Measurements from ENCODE around the gene SLC6A18. TPM values are rescaled to one million over a fixed set of nuclear protein-coding genes. Genes with fewer than 3 reads are reported as not detected.
A peak's percentile ranks its signal among the peaks of the same experiment; 100 is the strongest.

Gene SLC6A18
- total and polyA plus RNA-seq, 2 experiments from 2014 or later, result not detected

DNA sequence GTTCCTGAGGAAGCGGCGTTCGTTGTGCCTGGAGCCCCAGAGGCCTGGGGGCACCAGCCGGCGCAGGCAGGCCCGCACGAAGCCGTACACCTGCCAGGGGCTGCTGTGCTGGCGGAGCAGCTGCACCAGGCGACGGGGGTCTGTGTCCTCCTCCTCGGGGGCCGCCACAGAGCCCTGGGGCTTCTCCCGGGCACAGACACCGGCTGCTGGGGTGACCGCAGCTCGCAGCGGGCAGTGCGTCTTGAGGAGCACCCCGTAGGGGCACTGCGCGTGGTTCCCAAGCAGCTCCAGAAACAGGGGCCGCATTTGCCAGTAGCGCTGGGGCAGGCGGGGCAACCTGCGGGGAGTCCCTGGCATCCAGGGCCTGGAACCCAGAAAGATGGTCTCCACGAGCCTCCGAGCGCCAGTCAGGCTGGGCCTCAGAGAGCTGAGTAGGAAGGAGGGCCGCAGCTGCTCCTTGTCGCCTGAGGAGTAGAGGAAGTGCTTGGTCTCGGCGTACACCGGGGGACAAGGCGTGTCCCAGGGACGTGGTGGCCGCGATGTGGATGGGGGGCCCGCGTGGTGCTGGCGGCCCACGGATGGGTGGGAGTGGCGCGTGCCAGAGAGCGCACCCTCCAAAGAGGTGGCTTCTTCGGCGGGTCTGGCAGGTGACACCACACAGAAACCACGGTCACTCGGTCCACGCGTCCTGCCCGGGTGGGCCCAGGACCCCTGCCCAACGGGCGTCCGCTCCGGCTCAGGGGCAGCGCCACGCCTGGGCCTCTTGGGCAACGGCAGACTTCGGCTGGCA lies 68.4 kb downstream of the SLC6A18 start:
- Histone ChIP-seq H3K4me3 (no peak overlapping the region), H3K9me3 (ENCODE audit: low read depth) (no peaks in the 10 kb centered on the region), H3K36me3 (no peaks in the 10 kb centered on the region), H3K27ac (no peak overlapping the region), H3K27me3 (peaks cover 52% of the 10 kb centered on the region), H3K4me1 (ENCODE audit: low read depth) (no peaks in the 10 kb centered on the region)
- TF ChIP-seq, protein P1, sequence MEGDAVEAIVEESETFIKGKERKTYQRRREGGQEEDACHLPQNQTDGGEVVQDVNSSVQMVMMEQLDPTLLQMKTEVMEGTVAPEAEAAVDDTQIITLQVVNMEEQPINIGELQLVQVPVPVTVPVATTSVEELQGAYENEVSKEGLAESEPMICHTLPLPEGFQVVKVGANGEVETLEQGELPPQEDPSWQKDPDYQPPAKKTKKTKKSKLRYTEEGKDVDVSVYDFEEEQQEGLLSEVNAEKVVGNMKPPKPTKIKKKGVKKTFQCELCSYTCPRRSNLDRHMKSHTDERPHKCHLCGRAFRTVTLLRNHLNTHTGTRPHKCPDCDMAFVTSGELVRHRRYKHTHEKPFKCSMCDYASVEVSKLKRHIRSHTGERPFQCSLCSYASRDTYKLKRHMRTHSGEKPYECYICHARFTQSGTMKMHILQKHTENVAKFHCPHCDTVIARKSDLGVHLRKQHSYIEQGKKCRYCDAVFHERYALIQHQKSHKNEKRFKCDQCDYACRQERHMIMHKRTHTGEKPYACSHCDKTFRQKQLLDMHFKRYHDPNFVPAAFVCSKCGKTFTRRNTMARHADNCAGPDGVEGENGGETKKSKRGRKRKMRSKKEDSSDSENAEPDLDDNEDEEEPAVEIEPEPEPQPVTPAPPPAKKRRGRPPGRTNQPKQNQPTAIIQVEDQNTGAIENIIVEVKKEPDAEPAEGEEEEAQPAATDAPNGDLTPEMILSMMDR (IDR thresholded peaks at IDR 0.05; ENCODE audit: low read depth, low read length), result no peak
- DNase-seq (ENCODE audit: low read depth in 1 of 2, low spot score in 1 of 2), result no peak

DNA sequence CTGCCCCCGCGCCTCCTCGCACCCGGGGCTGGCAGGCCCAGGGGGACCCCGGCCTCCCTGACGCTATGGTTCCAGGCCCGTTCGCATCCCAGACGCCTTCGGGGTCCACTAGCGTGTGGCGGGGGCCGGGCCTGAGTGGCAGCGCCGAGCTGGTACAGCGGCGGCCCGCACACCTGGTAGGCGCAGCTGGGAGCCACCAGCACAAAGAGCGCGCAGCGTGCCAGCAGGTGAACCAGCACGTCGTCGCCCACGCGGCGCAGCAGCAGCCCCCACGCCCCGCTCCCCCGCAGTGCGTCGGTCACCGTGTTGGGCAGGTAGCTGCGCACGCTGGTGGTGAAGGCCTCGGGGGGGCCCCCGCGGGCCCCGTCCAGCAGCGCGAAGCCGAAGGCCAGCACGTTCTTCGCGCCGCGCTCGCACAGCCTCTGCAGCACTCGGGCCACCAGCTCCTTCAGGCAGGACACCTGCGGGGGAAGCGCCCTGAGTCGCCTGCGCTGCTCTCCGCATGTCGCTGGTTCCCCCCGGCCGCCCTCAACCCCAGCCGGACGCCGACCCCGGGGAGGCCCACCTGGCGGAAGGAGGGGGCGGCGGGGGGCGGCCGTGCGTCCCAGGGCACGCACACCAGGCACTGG lies 69.1 kb downstream of the SLC6A18 start:
- Histone ChIP-seq H3K27ac (no peak overlapping the region), H3K4me1 (ENCODE audit: low read depth) (no peaks in the 10 kb centered on the region), H3K36me3 (no peaks in the 10 kb centered on the region), H3K9me3 (ENCODE audit: low read depth) (no peaks in the 10 kb centered on the region), H3K4me3 (peak overlapping the region; percentile 29), H3K27me3 (peaks cover 52% of the 10 kb centered on the region)
- DNase-seq (ENCODE audit: low read depth in 1 of 2, low spot score in 1 of 2), result peak in 1 of 2 donors; percentile 12
- TF ChIP-seq, protein P1 (IDR thresholded peaks at IDR 0.05; ENCODE audit: low read depth, low read length), result no peak

DNA sequence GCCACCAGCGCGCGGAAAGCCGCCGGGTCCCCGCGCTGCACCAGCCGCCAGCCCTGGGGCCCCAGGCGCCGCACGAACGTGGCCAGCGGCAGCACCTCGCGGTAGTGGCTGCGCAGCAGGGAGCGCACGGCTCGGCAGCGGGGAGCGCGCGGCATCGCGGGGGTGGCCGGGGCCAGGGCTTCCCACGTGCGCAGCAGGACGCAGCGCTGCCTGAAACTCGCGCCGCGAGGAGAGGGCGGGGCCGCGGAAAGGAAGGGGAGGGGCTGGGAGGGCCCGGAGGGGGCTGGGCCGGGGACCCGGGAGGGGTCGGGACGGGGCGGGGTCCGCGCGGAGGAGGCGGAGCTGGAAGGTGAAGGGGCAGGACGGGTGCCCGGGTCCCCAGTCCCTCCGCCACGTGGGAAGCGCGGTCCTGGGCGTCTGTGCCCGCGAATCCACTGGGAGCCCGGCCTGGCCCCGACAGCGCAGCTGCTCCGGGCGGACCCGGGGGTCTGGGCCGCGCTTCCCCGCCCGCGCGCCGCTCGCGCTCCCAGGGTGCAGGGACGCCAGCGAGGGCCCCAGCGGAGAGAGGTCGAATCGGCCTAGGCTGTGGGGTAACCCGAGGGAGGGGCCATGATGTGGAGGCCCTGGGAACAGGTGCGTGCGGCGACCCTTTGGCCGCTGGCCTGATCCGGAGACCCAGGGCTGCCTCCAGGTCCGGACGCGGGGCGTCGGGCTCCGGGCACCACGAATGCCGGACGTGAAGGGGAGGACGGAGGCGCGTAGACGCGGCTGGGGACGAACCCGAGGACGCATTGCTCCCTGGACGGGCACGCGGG lies 69.9 kb downstream of the SLC6A18 start, which contains the start of gene TERT:
Gene TERT, minus strand, starts transcription at position 234 of the 815 bp plus-strand sequence. Its CDS starts 79 bp downstream, at position 155.
- Histone ChIP-seq H3K27me3 (peaks cover 52% of the 10 kb centered on the region), H3K36me3 (no peaks in the 10 kb centered on the region), H3K9me3 (ENCODE audit: low read depth) (no peaks in the 10 kb centered on the region), H3K4me1 (ENCODE audit: low read depth) (no peaks in the 10 kb centered on the region), H3K27ac (no peak within 1 kb of the TSS), H3K4me3 (peak within 1 kb of the TSS; percentile 29)
- peak in 1 of 2 donors; percentile 59 for DNase-seq (ENCODE audit: low read depth in 1 of 2, low spot score in 1 of 2)
- TF ChIP-seq, protein P1 (IDR thresholded peaks at IDR 0.05; ENCODE audit: low read depth, low read length), result no peak

DNA sequence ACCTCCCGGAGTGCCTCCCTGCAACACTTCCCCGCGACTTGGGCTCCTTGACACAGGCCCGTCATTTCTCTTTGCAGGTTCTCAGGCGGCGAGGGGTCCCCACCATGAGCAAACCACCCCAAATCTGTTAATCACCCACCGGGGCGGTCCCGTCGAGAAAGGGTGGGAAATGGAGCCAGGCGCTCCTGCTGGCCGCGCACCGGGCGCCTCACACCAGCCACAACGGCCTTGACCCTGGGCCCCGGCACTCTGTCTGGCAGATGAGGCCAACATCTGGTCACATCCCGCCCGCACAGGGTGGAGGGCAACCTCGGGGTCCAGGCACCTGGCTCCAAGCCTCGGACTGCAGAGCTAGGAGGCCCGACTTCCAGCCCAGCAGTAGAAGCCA lies 70.5 kb downstream of the SLC6A18 start:
- TF ChIP-seq, protein P1 (IDR thresholded peaks at IDR 0.05; ENCODE audit: low read depth, low read length), result no peak
- no peaks in the 10 kb centered on the region for H3K36me3 ChIP-seq
- no peak overlapping the region for H3K27ac ChIP-seq
- peaks cover 54% of the 10 kb centered on the region for H3K27me3 ChIP-seq
- H3K4me1 ChIP-seq (ENCODE audit: low read depth), result no peaks in the 10 kb centered on the region
- no peaks in the 10 kb centered on the region for H3K9me3 ChIP-seq (ENCODE audit: low read depth)
- DNase-seq (ENCODE audit: low read depth in 1 of 2, low spot score in 1 of 2), result no peak
- H3K4me3 ChIP-seq, result no peak overlapping the region

Other genes with a start within 250 kb of the SLC6A18 start
- 3.4 and 4.4 TPM in 2 replicates for gene NKD2, start 216.6 kb upstream of the SLC6A18 start, total RNA-seq
- 3.9 and 7.4 TPM in 2 replicates for gene NKD2, start 216.6 kb upstream of the SLC6A18 start, polyA plus RNA-seq
- gene SLC12A7, start 113.3 kb upstream of the SLC6A18 start, total RNA-seq, result 25.5 and 29.9 TPM in 2 replicates
- gene SLC12A7, start 113.3 kb upstream of the SLC6A18 start, polyA plus RNA-seq, result 14.1 and 21.9 TPM in 2 replicates
- gene SLC6A19, start 23.8 kb upstream of the SLC6A18 start, total RNA-seq, result 0.09 and 0.49 TPM in 2 replicates
- gene SLC6A19, start 23.8 kb upstream of the SLC6A18 start, polyA plus RNA-seq, result 0.05 and 0.32 TPM in 2 replicates
- 0.30 TPM in 1 of 2 replicates, not detected in the other for gene TERT, start 69.7 kb downstream of the SLC6A18 start, total RNA-seq
- not detected in 2 replicates for gene TERT, start 69.7 kb downstream of the SLC6A18 start, polyA plus RNA-seq
- 78.4 and 109 TPM in 2 replicates for gene CLPTM1L, start 119.7 kb downstream of the SLC6A18 start, total RNA-seq
- 108 and 154 TPM in 2 replicates for gene CLPTM1L, start 119.7 kb downstream of the SLC6A18 start, polyA plus RNA-seq
- 0.04 TPM in 1 of 2 replicates, not detected in the other for gene SLC6A3, start 220.1 kb downstream of the SLC6A18 start, total RNA-seq
- not detected in 2 replicates for gene SLC6A3, start 220.1 kb downstream of the SLC6A18 start, polyA plus RNA-seq